Stimulated activated CD4-positive, alpha-beta T cell treated with anti-CD3 and anti-CD28 coated beads, Interleukin-4, amount 100 ng/mL, for 1 hour (primary cell): ENCODE results near the gene TDRD9.
"Not testable (repeated sequence)": the region's sequence is repeated elsewhere in the genome, so short reads cannot be mapped to it uniquely, and the experiment has no call there.

Experiments
- DNase-seq: peaks from one replicate; pipeline ENCODE4 v3.0.0-alpha.2; 2020

Gene TDRD9

DNA sequence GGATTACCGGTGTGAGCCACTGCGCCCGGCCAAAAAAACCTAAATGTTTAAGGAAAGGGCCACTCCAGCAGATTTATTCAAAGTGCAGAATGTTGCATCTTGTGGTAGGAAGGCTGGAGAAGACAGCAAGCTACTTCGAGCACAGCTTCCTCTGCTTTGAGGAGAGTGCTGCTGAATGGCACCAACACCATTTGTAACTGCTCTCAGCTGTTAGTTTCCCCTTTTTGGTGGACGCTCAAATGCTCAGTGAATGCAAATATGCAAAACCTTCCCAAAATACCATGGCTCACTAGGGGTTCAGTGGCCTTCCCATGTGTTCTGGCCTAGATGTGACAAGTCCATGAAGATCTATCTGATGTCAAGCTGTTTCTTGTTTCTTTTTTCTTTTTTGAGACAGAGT, 2.9 kb upstream of the TDRD9 start:
- no peak for DNase-seq

DNA sequence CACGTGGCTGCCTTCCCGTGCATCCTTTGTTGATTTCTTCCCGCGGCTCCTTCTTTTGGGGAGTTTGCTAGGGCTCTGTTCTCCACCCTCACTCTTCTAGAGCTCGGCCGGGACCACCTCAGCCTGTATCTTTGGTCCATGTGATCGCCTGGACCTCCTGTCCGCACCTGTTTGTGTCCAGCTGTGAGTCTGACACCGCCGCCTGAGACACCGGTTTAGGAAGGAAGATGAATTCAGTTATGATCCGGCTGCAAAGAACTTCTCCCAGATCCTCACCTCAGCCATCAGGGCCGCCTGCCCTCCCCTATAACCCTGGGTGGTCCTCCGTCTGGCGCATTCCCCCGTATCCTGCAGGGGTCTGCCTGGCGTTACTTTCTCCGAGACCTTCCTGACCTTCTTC, 690 bp upstream of the TDRD9 start:
- DNase-seq: no peak

DNA sequence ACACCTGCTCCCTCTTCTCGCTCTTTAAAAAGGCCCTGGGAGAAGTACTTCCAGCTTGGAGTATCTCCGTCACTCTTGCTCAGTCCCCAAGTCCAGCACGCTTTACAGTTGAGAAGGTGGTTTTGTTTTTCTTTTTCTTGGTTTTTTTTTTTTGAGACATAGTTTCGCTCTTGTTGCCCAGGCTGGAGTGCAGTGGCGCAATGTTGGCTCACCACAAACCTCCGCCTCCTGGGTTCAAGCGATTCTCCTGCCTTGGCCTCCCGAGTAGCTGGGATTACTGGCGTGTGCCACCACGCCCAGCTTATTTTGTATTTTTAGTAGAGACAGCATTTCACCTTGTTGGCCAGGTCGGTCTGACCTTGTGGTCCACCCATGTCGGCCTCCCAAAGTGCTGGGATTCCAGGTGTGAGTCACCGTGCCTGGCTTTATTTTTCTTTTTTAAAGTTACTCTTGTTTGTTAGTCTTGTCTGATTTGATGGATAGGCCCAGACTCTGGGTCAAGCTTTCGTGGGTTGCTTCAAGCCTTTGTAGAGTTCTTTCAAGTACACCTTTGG, 1.9 kb downstream of the TDRD9 start:
- DNase-seq: no peak

DNA sequence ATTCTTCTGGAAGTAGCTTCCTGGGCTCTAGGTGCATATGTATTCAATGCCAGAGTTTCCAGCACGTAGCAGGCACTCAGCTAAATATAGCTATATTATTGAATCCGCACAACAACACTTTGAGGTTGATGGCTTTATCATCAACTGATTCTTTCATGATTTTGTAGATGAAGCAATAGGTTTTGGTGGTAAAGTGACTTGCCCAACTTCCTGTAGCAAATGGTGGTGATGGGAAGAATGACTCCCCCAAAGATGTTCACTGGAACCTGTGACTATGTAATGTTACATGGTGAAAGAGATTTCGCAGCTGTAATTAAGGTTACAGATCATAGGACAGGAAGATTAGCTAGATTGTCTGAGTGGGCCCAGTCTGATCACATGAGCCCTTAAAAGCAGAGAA, 3.2 kb downstream of the TDRD9 start:
- no peak for DNase-seq

DNA sequence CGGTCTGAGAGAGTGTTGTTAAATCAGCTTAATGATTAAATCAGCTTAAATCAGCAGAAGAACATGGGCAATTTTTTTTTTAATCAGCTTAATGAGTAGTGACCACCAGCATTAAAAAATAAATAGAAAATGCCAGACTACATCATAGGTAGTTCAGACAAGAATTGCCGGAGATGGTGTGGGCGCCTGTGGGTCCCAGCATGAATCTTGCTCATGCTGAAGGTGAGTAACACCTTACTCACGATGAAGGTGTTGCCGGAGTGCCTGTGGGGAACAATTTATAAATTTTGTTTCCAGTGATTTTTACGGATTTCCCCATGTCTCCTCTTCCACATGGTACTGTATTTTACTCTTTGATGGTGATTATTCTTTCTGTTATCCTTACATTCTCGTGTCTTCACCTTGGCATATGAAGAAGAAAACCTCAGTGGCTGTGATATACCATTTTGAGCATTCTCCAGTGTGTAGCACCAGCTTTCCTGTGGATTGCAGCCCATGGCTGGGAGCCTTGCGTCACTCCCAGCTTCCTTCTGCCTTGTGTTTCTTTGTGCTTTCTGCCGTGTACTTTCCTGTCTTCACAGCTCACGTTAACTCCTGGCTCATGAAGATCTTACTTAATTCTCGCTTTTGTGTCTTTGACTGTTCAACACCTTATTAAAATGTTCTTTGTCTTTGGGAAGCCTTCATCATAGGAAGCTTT, 4.7 kb downstream of the TDRD9 start:
- DNase-seq: no peak

DNA sequence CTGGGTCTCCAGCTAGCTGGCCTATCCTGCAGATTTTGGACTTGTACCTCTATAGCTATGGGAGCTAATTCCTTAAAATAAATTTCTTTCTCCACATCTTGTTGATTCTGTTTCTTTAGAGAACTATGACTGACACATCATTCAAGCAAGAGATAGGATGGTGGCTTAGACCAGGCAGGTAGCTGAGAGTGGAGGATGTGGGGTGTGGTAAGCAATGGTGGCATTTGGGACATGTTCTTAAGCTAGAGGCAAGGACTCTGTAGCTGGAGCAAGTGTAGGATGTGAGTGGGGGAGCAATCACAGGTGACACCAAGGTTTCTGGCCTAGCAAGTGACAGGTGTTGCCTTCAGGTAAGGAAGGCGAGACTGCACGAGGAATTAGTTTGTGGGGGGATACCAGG, 6.8 kb downstream of the TDRD9 start:
- DNase-seq: no peak

DNA sequence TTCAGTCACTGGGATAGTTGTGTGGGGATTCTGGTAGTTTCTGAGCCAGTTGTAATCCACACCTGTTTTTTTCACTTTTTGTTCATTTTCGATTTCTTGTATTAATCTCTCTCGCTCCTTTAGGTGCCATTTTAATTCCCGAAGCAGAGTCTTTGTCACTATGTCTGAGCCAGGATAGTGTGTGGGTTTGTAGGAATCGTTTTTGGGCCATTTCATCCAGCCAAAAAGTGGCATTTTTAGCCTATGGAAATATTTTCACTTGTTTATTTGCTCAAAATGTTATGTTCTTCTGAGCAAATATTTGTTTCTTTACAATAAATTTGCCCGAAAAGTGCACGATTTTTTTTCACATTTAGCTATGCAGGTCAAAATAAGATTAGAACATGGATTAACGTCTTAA, 13.2 kb downstream of the TDRD9 start:
- DNase-seq: no peak

DNA sequence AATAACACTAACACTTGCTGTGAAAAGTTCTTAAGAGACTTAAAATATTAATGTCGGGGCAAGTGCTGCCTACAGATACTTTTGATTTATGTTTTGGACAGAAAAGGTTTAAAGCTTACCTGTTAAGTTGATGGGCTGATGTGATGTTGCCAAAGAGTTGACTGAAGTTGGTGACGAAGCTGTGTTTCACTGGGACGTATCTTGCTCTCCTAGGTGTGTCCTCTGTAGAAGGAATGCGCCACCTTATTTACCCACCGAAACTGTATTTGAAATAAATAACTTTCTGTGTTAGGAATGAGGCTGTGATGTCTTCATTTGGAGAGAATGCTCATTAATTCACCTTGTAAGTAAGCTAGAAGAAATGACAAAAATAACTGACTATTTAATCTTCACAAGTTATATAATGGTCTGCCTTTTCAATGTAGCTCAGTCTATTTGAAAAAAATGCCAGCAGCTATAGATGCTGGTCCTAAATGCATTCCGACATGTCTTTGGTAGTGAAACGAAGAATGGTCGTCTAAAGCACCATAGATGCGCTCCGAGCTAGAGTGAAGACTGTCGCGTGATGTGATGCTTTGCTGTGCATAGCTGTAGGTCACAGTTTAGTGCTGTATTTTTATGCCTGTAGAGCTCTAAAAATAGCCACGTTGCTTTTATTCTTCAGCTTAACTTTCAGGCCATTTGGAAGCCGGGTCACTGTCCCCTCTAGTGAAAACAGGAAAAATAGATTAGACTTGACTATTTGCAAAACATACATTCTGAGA, 13.9 kb downstream of the TDRD9 start, which contains the start of gene RD3L:
Gene RD3L, minus strand, starts transcription at position 557 of the 764 bp plus-strand sequence. CDS start 834 bp downstream, outside the sequence.
- no peak for DNase-seq

DNA sequence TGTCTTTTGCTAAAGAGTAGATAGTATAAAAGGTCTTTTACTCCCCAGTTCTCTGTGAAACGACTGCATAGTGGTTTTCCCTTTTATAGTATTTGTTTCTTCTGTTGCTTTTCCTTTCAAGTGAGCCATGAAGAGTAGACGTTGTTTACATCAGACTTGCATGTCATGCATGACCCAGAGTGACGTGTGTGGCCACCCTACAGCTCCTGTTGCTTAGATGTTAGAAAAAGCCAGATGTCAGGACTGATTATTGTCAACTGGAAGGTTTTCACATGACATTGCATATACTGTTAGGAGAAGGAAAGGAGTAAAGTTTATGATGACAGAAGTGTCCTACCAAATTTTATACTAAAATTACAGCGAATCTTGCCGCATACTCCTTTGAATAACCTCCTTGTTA, 15.4 kb downstream of the TDRD9 start:
- DNase-seq: no peak

DNA sequence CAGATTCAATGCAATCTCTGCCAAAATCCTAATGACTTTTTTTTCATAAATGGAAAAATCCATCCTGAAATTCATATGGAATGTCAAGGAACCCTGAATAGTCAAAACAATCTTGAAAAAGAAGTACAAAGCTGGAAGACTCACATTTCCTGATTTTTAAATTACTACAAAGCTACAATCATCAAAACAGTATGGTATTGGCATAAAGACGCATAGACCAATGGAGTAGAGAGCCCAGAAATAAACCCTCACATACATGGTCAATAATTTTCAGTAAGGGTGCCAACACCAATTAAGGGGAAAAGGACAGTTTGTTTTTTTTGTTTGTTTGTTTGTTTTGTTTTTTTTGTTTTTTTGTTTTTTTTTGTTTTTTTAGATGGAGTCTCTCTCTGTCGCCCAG, 18.7 kb downstream of the TDRD9 start:
- DNase-seq: no peak

DNA sequence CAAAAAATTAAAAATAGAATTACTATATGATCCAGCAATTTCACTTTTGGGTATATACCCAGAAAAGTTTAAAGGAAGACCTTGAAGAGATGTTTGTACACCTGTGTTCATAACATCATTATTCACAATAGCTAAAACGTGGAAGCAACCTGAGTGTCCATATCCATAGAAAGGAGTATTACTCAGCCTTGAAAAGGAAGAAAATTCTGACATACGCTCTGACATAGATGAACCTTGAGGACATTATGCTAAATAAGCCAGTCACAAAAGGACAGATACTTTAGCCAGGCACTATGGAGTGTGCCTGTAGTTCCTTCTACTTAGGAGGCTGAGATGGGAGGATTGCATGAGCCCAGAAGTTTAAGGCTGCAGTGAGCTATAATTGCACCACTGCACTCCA, 20.2 kb downstream of the TDRD9 start:
- DNase-seq: no peak

DNA sequence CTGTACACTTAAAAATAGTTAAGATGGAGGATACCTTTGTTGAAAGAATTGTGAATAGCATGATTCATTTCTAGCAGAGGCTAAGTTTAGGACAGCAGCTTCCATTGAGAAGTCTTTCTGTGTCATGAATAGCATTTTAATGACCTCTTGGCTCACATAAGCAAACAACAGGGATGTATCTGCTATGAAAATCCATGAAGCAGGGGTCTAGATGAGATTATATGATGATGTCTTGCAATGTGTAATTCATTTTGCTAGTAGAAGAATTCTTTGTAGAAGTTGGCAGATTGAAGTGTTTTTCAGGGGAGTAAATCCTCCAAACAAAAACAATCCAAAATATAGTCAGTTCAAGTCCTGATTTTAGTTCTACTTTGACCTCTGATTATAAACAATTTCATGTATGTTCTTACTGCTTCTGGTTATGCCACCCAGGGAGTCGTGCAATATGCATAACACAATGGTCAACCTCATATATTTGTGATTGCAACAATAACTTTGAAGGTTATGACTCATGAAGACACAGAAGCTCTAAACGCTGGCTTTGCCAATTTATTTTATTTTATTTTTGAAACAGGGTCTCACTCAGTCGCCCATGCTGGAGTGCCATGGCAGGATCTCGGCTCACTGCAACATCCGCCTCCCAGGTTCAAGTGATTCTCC, 21.0 kb downstream of the TDRD9 start:
- DNase-seq: no peak

DNA sequence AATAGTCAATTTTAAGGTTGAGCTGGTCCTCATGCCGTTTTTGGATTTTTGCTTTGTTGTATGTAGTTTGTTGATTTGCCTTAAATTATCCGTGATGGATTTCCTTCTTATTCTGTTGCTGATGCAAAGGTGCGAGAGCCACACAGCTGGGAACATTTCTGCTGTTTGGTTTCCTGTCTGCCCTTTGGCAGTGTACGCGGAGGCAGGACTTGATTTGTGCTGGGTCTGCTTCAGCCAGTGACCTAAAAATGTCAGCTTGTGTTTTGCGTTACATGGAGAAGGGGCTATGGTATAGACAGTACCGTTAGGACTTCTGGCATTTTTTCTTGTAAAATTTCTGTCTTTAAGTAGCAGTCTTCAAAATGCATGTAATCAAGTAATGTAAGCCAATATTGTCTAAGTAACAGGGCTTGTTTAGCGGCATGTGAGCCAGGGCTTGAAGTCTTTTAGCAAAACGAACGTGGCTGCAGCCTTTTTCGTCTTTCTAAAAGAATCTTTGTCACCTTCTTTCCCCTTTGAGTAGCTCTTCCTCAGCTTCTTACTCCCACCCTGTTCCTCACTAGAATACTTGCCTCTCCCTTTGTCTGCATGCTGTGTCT, 32.3 kb downstream of the TDRD9 start:
- DNase-seq: no peak

DNA sequence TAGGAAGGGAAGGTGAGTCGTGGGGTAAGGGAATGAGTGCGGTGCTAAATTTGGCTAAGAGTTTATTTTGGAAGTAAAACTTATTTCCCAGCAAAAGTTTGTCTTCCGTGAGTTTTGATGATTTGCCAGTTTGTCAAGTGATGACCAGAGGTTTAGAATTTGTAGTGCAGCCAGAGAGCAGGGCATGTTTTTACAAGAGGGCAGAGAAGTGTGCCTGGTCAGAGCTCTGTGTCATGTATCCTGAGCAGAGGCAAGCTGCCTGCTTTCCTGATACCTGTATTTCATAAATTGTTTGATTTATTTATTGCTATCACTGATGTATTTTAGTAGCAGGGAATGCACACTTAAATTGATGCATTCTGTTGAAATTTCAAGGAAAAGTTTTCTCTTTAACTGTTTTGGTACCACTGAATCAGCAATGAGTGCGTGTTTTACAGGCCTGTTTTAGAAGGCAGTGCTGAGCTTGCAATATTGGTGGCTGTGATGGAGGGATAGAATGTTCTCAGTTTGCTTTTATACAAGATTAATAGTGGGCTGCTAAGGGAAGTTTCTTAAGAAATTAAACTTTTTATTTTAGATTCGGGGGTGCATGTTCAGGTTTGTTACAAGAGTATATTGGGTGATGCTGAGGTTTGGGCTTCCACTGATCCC, 33.8 kb downstream of the TDRD9 start:
- no peak for DNase-seq

DNA sequence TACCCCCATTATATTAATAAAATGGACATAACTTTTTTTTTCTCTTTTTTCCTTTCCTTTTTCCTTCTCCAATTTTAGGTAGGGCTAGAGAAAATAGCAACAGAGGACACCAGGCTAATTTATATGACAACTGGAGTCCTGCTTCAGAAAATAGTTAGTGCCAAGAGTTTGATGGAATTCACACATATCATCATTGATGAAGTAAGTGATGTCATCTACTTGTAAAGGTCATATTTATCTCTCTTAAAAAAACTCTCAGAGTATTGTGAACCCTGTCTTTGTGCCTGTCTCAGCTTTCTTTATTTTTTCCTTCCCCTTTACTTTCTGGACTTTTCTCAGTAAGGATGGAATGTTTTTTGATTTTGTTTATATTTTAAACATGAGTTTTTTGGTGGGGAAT, 38.4 kb downstream of the TDRD9 start:
- no peak for DNase-seq

DNA sequence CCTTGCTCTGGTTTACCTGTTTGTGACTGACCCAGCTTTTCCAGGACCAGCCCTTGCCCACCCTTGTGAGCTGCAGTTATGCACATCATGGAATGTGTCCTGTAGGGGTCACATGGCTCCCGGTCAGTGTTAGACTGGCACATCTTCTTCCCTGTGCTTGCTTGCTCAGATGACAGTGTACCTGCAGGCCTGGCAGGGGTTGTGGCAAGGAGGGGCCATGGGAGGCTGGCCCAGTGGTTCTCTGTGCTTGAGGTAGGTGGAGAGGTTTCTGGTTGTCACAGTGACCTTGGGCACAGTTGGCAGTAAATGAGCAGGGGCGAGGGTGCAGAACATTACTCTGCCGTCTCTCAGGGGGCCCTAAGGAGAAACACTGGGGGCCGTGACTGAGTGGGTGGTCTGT, 41.7 kb downstream of the TDRD9 start:
- DNase-seq: no peak

DNA sequence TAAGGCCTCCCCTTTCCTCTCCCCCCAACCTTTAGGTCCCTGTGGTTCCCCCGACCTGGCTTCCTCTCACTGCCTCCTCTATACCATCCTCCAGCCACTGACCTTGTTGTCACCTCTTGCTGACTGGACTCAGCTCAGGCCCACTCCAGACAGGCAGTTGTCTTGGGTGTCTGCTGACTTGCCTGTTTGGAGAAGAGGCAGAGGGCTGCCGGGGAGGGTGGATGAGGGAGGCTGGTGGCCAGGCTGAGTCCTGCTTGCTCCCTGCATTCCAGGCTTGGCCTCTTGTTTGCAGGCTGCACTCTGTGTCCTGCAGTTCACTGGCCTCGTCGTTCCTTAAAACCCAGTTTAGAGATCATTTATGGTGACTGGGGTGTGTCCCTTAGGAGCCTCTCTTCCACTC, 45.1 kb downstream of the TDRD9 start:
- DNase-seq: no peak

DNA sequence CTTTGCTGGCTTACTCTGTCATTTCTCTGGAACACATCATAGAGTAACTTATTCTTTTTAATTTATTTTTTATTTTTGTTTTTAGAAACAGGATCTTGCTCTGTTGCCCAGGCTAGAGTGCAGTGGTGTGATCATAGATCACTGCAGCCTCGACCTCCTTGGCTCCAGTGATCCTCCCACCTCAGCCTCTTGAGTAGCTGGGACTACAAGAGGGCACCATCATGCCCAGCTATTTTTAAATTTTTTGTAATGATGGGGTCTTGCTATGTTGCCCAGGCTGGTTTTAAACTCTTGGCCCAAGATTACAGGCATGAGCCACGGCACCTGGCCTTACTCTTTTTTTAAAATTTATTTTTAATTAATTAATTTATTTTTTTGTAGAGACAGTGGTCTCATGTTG, 46.3 kb downstream of the TDRD9 start:
- no peak for DNase-seq

DNA sequence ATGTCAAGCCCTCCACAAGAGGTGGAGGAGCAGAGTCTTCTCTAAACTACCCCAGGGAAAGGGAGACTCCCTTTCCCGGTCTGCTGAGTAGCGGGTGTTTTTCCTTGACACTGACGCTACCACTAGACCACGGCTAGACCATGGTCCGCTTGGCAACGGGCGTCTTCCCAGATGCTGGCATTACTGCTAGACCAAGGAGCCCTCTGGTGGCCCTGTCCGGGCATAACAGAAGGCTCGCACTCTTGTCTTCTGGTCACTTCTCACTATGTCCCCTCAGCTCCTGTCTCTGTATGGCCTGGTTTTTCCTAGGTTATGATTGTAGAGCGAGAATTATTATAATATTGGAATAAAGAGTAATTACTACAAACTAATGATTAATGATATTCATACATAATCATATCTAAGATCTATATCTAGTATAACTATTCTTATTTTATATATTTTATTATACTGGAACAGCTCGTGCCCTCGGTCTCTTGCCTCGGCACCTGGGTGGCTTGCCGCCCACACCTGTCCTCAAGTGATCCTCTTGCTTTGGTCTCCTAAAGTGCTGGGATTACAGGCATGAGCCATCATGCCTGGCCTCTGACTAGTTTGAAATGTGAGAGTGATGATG, 52.5 kb downstream of the TDRD9 start:
- not testable (repeated sequence) for DNase-seq

DNA sequence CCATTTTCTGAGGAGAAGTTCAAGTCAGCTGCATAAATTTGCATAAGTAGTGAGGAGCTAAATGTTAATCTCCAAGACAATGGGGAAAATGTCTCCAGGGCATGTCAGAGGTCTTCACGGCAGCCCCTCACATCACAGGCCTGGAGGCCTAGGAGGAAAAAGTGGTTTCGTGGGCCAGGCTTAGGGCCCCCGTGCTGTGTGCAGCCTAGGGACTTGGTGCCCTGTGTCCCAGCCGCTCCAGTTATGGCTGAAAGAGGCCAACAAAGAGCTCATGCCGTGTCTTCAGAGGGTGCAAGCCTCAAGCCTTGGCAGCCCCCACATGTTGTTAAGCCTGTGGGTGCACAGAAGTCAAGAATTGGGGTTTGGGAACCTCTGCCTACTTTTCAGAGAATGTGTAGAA, 55.9 kb downstream of the TDRD9 start:
- no peak for DNase-seq

DNA sequence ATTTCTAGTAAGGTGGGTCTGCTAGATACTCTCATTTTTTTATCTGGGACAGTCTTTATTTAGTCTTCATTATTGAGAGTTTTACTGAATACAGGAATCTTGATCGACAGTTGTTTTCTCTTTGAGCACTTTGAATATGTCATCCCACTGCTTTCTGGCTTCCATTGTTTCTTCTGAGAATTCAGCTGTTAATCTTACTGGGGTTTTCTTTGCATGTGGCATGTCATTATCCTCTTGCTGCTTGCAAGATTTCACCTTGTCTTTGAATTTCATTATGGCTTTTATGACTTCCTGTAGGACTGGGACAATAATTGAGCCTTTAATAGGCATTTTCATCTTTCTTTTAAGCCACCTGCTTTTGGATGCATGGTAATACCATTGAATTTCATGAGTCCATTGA, 60.8 kb downstream of the TDRD9 start:
- no peak for DNase-seq

DNA sequence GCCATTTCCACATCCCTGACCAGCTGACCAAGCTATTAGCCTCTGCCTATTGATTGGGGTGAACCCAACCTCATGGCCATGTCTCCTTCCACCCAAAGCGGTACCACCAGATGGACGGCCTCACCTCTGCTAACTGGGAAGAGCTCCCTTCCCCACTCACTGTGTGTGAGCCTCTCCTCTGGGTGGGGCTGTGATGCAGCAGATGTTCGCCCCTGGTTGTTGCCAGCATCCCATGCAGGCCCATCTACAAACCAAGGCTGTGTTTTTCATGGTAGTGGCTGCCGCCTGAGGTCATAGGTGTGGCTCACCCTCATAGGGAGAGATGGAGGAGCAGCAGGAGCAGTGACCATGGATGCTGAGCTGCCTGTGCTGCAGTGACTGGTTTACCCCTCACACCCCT, 61.7 kb downstream of the TDRD9 start:
- no peak for DNase-seq
